Hepatocyte (in vitro differentiated cells): Measurements from ENCODE around the gene CNTNAP2. TPM values are rescaled to one million over a fixed set of nuclear protein-coding genes. Genes with fewer than 3 reads are reported as not detected.

Experiments used
- DNase-seq: peaks from one replicate; pipeline ENCODE4 v3.0.0-alpha.2; 2016; ENCODE audit warnings: low spot score
- H2AFZ ChIP-seq: fragments of 200-600 bp; sonication (generic); 2 replicates; pipeline ENCODE4 v1.6.0; 2016; ENCODE audit warnings: antibody characterized with exemption, mild to moderate bottlenecking
- H3K27ac ChIP-seq: fragments of 200-600 bp; sonication (generic); 2 replicates; pipeline ENCODE4 v1.5.1; 2016; ENCODE audit warnings: mild to moderate bottlenecking
- H3K27me3 ChIP-seq: fragments of 200-600 bp; sonication (generic); 2 replicates; pipeline ENCODE4 v1.6.1; 2016
- H3K36me3 ChIP-seq: fragments of 200-600 bp; sonication (generic); replicated peaks from 2 replicates; pipeline ENCODE4 v1.5.1; 2016; ENCODE audit warnings: low read depth; ENCODE audit not compliant: insufficient read depth
- H3K4me1 ChIP-seq: fragments of 200-600 bp; sonication (generic); 2 replicates; pipeline ENCODE4 v1.5.1; 2016; ENCODE audit warnings: mild to moderate bottlenecking, moderate library complexity; ENCODE audit not compliant: insufficient read depth
- H3K4me2 ChIP-seq: fragments of 200-600 bp; sonication (generic); 2 replicates; pipeline ENCODE4 v1.6.0; 2016
- H3K4me3 ChIP-seq: fragments of 200-600 bp; sonication (generic); 2 replicates; pipeline ENCODE4 v1.5.1; 2016; ENCODE audit warnings: mild to moderate bottlenecking
- H3K79me2 ChIP-seq: fragments of 200-600 bp; sonication (generic); 2 replicates; pipeline ENCODE4 v1.6.0; 2017; ENCODE audit warnings: mild to moderate bottlenecking
- H3K9me2 ChIP-seq: fragments of 200-600 bp; sonication (generic); replicated peaks from 2 replicates; pipeline ENCODE4 v1.6.0; 2017; ENCODE audit warnings: mild to moderate bottlenecking; ENCODE audit not compliant: insufficient read depth
- H3K9me3 ChIP-seq: fragments of 200-600 bp; sonication (generic); 2 replicates; pipeline ENCODE4 v1.5.1; 2016; ENCODE audit warnings: low read depth, mild to moderate bottlenecking
- H4K20me1 ChIP-seq: fragments of 200-600 bp; sonication (generic); 2 replicates; pipeline ENCODE4 v1.6.0; 2016; ENCODE audit warnings: mild to moderate bottlenecking; ENCODE audit not compliant: insufficient read depth, poor library complexity, severe bottlenecking
- CTCF ChIP-seq: fragments of 200-600 bp; sonication (generic); IDR thresholded peaks from 2 replicates; pipeline ENCODE4 v1.5.1; 2016; ENCODE audit warnings: antibody characterized with exemption, mild to moderate bottlenecking; ENCODE audit not compliant: poor library complexity
- EZH2 ChIP-seq: fragments of 200-600 bp; sonication (generic); IDR thresholded peaks from 2 replicates; pipeline ENCODE4 v1.6.1; 2016; ENCODE audit warnings: antibody characterized with exemption, mild to moderate bottlenecking, borderline replicate concordance
- EZH2phosphoT487 ChIP-seq: fragments of 200-600 bp; sonication (generic); IDR thresholded peaks from one replicate; pipeline ENCODE4 v1.6.1; 2018; ENCODE audit warnings: antibody characterized with exemption, mild to moderate bottlenecking, low read depth, moderate library complexity; ENCODE audit not compliant: unreplicated experiment, severe bottlenecking
- WGBS: methylation state at CpG from one replicate; pipeline ENCODE4 v1.1.6; 2016; ENCODE audit warnings: low lambda C conversion rate; ENCODE audit errors: missing lambda C conversion rate; 5-methylcytosine and 5-hydroxymethylcytosine counted together
- polyA plus RNA-seq: library from polyadenylated mRNA; unstranded; fragments of >200 nt; fragmentation: Nextera tagmentation; extraction: Ambion mirVana; gene quantifications from 2 replicates; pipeline ENCODE4 v1.2.1, GENCODE V29; 2016
- total RNA-seq: library from RNA; depleted of rRNA; stranded (reverse); fragments of >200 nt; gene quantifications from 2 replicates; pipeline ENCODE4 v1.2.3, GENCODE V29; 2014

CNTNAP2 gene
- total and polyA plus RNA-seq, 2 experiments from 2014 or later: 7.5 to 14.7 TPM

GRCh38 chr7:147912946-147913638 lies 1796.5 kb downstream of the CNTNAP2 start:
- no peak for DNase-seq
- Histone ChIP-seq H3K9me3 (no peaks in the 10 kb centered on the region), H3K4me3 (no peak overlapping the region), H2AFZ (no peak overlapping the region), H3K79me2 (no peaks in the 10 kb centered on the region), H3K36me3 (no peaks in the 10 kb centered on the region), H3K27ac (peak overlapping the region; percentile 1), H3K27me3 (no peaks in the 10 kb centered on the region), H3K4me1 (no peaks in the 10 kb centered on the region), H4K20me1 (no peaks in the 10 kb centered on the region), H3K9me2 (no peaks in the 10 kb centered on the region), H3K4me2 (no peak overlapping the region)
- no peak for TF ChIP-seq EZH2
- TF ChIP-seq EZH2phosphoT487: no peak
- no peak for TF ChIP-seq CTCF
- 78% methylated on average over 2 of the region's 2 CpGs for WGBS

GRCh38 chr7:147915781-147916180 lies 1799.2 kb downstream of the CNTNAP2 start:
- Histone ChIP-seq H3K9me2 (no peaks in the 10 kb centered on the region), H2AFZ (no peak overlapping the region), H3K36me3 (no peaks in the 10 kb centered on the region), H3K4me2 (no peak overlapping the region), H3K27ac (no peak overlapping the region), H3K79me2 (no peaks in the 10 kb centered on the region), H3K4me1 (no peaks in the 10 kb centered on the region), H3K4me3 (no peak overlapping the region), H3K27me3 (no peaks in the 10 kb centered on the region), H4K20me1 (no peaks in the 10 kb centered on the region), H3K9me3 (no peaks in the 10 kb centered on the region)
- WGBS: 26% methylated on average over 4 of the region's 4 CpGs
- DNase-seq: no peak
- TF ChIP-seq EZH2phosphoT487: no peak
- no peak for TF ChIP-seq CTCF
- no peak for TF ChIP-seq EZH2

DNA sequence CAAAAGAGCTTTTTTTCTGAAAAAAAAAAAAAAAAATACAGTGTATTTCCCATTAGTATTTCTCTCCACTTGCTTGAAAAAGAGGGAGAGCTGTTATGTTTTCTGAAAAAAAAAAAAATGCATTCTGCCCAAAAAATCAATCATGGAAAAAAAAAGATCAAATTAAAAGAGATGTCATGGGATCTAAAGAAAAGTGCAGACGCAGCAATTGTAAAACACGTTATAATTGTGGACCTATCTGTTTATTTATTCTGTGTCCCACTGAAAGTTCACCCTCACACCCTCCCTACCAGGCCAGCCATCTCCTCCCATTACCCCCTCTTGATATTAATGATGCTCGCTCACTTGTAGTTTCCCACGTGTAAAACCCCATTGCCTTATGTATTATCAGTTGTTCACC lies 1800.0 kb downstream of the CNTNAP2 start:
- DNase-seq: no peak
- 90% methylated on average over 4 of the region's 4 CpGs for WGBS

More for the DNA sequence above, 1800.0 kb downstream of the CNTNAP2 start:
- Histone ChIP-seq H3K9me2 (no peaks in the 10 kb centered on the region), H4K20me1 (no peaks in the 10 kb centered on the region), H3K4me2 (no peak overlapping the region), H3K4me3 (no peak overlapping the region), H3K79me2 (no peaks in the 10 kb centered on the region), H3K9me3 (no peaks in the 10 kb centered on the region), H3K4me1 (no peaks in the 10 kb centered on the region), H3K27me3 (no peaks in the 10 kb centered on the region), H3K27ac (no peak overlapping the region), H3K36me3 (no peaks in the 10 kb centered on the region), H2AFZ (no peak overlapping the region)
- TF ChIP-seq EZH2 (no peak), EZH2phosphoT487 (no peak), CTCF (no peak)
